ENCODE data around the gene KLHL30.
"Not testable (repeated sequence)": the region's sequence is repeated elsewhere in the genome, so short reads cannot be mapped to it uniquely, and the experiment has no call there.

The KLHL30 gene

DNA sequence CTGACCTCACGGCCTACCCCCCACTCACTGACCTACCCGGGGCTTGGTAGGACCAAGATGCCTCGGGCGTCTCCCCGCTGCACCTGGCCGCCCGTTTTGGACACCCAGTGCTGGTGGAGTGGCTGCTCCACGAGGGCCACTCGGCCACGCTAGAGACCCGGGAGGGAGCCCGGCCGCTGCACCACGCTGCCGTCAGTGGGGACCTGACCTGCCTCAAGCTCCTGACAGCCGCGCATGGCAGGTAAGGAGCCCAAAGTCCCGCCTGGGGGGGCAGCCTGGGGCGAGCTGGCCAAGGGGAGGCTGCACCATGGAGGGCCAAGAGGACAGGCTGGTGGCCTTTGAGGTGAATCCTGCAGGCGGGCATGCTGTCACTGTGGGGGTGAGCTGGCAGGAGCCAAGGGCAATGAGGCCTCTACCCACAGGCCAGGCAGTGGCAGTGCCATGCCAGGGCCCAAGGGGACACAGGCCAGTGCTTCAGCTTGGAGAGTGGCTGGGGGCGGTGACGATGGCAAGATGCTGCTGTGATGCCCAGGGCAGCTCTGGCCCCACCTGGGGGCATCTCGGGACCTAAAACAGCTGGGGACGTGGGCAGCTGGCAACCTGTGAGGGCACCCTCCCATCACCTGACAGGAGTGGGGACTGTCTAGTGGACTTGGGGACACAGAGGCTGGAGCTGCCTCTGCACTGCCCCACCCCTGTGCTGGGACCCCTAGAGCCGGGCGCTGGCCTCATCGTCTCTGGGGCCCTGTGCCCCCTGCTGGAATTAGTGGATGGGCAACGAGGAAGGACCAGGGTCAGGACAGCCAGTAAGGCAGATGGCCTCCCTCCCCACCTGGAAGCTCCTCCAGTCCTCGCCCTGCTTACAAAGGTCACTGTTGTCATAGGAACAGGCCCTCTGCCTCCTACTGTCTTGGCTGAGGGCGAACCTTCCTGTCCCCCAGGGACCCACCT is 36.3 kb upstream of the KLHL30 start:
- DNase-seq, result no peak

- DNase-seq, result no peak
Observed at GRCh38 chr2:238102865-238103264, 35.6 kb upstream of the KLHL30 start.

- no peak for DNase-seq
Observed at GRCh38 chr2:238103465-238104225, 34.8 kb upstream of the KLHL30 start.

DNA sequence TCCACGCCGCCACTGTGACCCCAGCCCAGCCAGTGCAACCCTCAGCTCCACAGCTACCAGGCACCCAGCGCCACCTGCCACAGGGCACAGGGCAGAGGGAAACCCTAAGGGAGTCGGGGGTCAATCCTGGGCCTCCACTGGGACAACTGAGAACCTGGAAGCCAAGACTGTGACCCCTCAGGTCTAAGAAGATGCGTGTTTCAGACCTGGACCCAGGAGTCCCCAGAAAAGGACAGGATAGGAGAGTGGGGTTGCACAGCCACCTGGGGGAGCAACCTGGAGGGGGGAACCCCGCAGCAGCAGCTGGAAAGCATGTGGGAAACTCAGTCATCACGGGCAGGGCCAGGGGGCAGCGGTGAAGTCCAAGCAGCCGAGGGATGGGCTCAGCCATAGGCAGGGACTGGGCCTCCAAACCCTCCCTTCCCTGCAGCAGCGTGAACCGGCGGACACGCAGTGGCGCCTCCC is 34.2 kb upstream of the KLHL30 start:
- no peak for DNase-seq

GRCh38 chr2:238104691-238105371 is 33.6 kb upstream of the KLHL30 start:
- DNase-seq, result no peak

DNA sequence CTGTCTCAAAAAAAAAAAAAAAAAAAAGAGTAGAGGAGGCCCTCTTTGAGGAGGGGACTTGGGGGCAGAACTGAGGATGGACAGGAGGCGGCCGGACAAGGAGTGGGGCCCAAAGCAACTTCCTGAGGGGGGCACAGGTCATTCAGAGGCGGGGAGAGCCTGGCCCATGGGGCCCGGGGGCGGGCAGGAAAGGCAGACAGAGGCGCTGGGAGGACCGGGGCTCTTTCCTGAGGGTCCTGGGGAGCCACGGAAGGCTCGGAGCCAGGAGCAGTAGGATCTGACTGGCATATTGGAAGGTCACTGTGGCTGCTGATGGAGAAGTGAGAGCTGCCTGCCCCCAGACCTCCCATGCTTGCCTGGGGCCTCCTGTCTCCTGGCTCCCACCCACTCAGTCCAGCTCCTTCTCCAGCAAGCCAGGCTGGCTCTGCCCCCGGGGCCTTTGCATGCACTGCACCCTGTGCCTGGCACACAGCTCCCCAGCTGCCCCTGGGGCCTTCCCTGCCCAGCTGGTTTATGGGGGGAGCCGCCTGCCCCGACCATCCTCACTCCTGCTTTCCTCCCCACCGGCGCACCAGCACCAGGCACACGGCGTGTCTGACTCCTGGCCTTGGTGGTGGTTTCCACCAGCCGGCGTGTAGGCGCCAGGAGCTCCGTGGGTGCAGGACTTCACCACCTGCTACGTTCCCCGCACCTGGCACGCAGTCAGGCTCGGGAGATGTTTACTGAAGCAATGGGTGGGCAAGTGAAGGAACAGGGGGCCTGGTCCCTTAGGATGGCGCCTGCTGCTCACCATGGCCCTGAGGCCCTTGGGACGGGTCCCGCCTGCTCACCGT is 32.7 kb upstream of the KLHL30 start:
- DNase-seq, result no peak

GRCh38 chr2:238106339-238106697 is 32.1 kb upstream of the KLHL30 start:
- no peak for DNase-seq

GRCh38 chr2:238106698-238107524 is 31.6 kb upstream of the KLHL30 start:
- no peak for DNase-seq

DNA sequence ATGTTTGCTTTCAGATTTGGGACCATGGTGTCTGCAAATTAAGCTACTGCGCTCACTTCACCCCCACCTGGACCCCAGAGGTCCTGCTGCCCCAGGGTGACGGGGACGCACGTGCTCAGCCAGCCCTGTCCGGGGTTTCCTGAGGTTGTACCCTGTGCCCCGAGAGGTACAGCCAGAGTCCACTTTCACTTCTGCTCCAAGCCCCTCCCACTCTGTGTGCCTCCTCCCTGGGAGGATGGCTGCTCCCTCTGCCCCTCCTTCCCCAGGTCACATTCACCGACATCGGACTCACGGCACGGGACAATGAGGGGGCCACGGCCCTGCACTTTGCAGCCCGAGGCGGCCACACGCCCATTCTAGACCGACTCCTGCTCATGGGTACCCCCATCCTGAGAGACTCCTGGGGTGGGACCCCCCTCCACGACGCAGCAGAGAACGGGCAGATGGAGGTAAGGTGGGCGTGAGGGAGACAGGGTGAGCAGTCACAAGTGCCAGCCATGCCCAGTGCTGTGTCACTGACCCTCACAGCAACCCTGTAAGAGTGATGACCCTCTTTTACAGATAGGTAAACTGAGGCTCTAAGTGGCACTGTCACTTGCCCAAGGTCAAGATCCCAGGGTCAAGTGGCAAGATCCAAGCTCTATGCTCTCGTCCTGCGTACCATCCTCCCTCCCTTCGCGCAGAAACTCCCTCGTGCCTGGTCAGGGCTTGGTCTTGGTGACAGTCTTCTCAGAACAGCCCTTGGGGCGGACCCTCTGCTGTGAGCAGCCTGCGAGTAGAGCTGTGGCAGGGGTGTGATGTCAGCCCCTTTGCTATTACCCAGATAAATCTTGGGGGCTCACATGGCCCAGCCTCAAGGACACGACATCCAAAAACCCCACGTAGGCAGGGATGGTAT is 30.7 kb upstream of the KLHL30 start:
- DNase-seq, result no peak

DNA sequence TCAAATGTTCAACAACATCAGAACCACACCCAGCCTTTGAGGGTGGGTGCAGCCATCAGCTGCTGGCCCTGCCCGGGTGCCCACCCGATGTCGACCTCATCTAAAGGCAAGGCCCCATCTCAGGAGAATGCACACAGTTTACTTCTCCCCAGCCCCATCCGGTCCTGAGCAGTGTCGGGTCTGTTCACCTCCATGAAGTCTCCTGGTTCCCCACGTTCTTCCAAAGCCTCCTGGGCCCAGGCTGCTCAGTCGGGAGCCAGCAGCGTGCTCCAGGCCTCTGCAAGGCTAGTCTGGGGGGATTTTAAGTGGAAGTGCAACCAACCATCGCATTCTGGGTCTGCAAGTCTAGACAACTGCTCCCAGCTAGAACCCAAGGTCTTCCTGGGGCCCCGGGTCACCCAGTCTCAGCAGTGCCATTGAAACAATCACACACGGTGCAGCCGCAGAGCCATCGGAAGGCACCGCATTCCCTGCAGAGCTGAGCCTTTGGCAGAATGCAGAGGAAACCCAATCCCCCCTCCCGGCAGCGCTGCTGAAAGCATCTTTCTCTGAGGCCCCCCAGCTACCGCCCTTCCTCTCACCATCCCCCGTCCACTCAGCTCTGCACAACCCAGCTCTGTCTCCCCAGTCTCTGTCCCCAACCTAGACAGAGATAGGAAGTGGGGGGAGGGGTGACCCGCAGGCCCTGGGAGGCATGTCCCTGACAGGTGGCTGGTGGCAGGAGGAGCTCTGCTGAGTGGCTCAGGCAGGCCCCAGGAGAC is 29.9 kb upstream of the KLHL30 start:
- no peak for DNase-seq

GRCh38 chr2:238113611-238114010 is 24.9 kb upstream of the KLHL30 start:
- DNase-seq, result no peak

GRCh38 chr2:238114331-238114841 is 24.1 kb upstream of the KLHL30 start:
- no peak for DNase-seq

DNA sequence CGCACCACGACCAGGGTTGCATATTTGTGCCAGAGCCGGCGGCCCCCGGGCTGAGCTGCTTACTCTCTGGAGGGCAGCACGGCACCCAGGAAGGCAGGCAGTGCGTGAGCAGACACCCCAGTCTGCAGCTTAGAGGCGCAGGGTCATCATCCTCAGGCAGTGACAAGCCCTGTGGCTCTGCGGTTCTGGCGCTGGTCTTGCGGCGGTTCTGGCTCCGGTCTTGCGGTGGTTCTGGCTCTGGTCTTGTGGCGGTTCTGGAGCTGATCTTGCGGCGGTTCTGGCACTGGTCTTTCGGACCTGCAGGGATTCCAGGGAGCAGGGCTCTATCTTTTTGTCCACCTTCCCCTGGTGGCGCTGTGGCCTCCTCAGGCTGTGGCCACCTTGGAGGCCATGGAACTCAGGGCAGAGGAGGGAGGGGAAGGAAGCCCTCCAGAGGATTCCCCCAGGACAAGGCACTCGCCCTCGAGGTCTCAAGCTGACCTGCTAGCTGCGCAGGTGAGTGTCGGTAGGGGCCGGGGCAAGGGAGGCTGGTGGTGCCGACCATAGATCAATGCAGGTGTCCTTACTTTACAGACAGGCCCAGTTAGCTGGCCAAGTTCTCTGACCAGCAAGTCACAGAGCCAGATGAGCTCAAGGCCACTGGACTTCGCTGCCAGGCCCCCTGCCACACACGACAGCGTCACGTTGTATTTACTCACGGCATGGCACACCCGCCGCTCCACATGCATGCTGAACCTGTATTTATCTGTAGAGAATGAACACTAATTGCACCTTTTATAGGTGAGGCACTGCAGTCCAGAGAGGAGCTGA is 23.4 kb upstream of the KLHL30 start:
- DNase-seq, result no peak

DNA sequence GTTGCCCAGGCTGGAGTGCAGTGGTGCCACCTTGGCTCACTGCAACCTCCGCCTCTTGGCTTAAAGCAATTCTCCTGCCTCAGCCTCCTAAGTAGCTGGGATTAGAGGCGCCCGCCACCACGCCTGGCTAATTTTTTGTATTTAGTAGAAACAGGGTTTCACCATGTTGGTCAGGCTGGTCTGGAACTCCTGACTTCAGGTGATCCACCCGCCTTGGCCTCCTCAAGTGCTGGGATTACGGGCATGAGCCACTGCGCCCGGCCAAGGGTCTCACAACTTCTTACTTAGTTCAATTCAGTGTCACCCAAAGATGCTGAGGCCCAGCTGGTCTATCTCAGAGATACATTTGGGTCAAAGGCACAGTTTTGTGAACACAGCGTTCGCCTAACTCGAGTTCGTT is 22.8 kb upstream of the KLHL30 start:
- not testable (repeated sequence) for DNase-seq

DNA sequence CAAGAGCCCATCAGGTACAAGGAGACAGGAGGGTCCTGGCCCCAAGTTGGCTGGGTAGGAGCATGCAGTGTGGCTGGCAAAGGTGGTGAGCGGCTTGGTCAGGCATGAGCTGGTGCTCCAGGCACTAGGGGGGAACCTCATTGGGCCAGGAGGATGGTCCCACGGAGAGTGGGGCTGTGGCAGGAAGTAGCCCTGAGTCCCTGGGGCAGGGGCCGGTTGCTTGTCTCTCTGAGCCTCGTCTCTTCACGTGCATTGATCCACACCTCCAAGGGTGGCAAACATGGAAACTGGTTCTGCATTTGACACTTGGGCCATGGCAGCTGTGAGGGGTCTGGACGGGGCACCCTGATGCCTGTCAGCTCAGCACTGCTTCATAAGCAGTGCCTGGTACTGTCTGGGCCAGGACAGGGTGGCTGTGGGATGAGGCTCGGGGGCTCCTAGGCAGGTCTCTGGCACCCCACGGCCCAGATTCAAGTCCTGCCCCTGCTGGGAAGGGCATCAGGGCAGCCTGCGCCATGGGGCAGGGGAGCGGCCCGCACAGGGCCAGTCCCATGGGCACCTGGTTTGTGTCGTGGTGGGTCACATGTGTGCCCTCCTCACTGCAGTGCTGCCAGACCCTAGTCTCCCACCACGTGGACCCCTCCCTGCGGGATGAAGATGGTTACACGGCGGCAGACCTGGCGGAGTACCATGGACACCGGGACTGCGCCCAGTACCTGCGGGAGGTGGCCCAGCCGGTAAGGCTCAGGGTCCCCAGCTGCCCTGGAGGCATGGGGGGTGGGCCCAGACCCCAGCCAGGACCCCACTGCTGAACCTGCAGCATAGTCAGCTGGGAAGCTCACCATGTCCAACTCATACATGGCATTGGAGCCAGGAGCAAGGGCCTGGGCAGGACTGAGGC is 21.9 kb upstream of the KLHL30 start:
- DNase-seq, result no peak

DNA sequence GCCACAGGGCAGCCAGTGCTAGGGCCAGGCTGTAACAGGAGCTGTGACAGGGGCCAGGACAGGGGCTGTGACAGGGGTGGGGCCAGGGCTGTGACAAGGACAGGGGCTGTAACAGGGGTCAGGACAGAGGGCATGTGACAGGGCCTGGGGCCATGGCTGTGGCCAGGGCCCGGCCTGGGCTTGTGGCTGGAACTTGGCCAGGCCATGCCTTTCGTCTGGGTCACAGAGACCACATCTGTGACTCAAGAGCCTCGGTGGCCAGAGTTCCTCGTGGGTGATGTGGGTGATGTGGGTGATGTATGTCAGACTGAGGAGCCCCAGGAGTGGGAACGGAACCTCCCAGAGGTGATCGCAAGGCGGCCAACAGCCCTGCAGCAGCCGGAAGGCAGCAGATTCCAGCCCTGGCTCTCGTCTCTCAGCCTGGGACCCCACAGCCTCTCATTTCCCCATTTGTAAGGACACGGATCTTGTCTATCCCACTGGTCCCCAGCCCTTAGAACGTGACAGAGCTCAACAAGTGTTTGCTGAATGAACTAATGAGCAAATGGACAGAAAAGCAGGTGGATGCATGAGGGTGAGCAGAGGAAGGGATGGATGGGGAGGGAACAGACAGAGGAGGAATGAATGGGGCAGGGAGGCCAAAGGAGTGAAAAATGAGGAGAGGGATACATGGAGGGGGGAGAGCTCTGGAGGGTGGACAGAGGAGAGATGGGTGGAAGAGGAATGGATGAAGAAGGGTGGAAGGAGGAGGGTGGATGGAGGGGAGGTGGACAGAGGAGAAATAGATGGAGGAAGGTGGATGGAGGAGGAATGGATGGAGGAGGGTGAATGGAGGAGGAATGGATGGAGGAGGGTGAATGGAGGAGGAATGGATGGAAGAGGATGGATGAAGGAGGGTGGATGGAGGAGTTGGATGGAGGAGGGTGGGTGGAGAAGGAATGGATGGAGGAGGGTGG is 21.0 kb upstream of the KLHL30 start:
- no peak for DNase-seq

All from NCI-H2029 treated with DMSO at 0.1 percent for 48 hours (cell line).